GM06990 (cell line): ENCODE results near the gene SERPINB11.

Source experiments
- DNase-seq: peaks from one replicate; pipeline ENCODE4 v3.0.0-alpha.2; 2011; ENCODE audit not compliant: insufficient read length; ENCODE audit errors: extremely low read depth
- H3K27me3 ChIP-seq: replicated peaks from 2 replicates; pipeline ENCODE4 v1.6.0; 2011; ENCODE audit warnings: low read length; ENCODE audit not compliant: control insufficient read depth, insufficient read depth
- H3K36me3 ChIP-seq: 2 replicates; pipeline ENCODE4 v1.5.1; 2011; ENCODE audit warnings: low read length; ENCODE audit not compliant: control insufficient read depth, insufficient read depth
- H3K4me3 ChIP-seq: replicated peaks from 2 replicates; pipeline ENCODE4 v1.5.1; 2011; ENCODE audit warnings: low read depth, mild to moderate bottlenecking, control low read depth, low read length
- CTCF ChIP-seq: IDR thresholded peaks from 2 replicates; pipeline ENCODE4 v1.5.1; 2011; ENCODE audit warnings: low read length, control low read depth, mild to moderate bottlenecking, inconsistent platforms; ENCODE audit not compliant: insufficient read depth, poor library complexity, severe bottlenecking

SERPINB11 gene

GRCh38 chr18:63707816-63708215, 5.1 kb downstream of the SERPINB11 start:
- no peak for DNase-seq
- no peak overlapping the region for H3K4me3 ChIP-seq
- no peaks in the 10 kb centered on the region for H3K27me3 ChIP-seq
- no peaks in the 10 kb centered on the region for H3K36me3 ChIP-seq
- TF ChIP-seq CTCF: no peak

- DNase-seq: no peak
- no peaks in the 10 kb centered on the region for H3K36me3 ChIP-seq
- H3K27me3 ChIP-seq: no peaks in the 10 kb centered on the region
- no peak overlapping the region for H3K4me3 ChIP-seq
- TF ChIP-seq CTCF: no peak
Measured at GRCh38 chr18:63708650-63709049, 5.9 kb downstream of the SERPINB11 start.

GRCh38 chr18:63725682-63726480, 23.1 kb downstream of the SERPINB11 start:
- no peak for TF ChIP-seq CTCF
- Histone ChIP-seq H3K36me3 (no peaks in the 10 kb centered on the region), H3K27me3 (no peaks in the 10 kb centered on the region), H3K4me3 (no peak overlapping the region)
- DNase-seq: no peak

- no peak for TF ChIP-seq CTCF
- no peaks in the 10 kb centered on the region for H3K27me3 ChIP-seq
- no peak overlapping the region for H3K4me3 ChIP-seq
- no peak for DNase-seq
- no peaks in the 10 kb centered on the region for H3K36me3 ChIP-seq
Measured at GRCh38 chr18:63730773-63731172, 28.0 kb downstream of the SERPINB11 start.

GRCh38 chr18:63731215-63731614, 28.5 kb downstream of the SERPINB11 start:
- Histone ChIP-seq H3K4me3 (no peak overlapping the region), H3K27me3 (no peaks in the 10 kb centered on the region), H3K36me3 (no peaks in the 10 kb centered on the region)
- no peak for TF ChIP-seq CTCF
- DNase-seq: no peak
